Measurements from ENCODE around the gene AAGAB.

DNA sequence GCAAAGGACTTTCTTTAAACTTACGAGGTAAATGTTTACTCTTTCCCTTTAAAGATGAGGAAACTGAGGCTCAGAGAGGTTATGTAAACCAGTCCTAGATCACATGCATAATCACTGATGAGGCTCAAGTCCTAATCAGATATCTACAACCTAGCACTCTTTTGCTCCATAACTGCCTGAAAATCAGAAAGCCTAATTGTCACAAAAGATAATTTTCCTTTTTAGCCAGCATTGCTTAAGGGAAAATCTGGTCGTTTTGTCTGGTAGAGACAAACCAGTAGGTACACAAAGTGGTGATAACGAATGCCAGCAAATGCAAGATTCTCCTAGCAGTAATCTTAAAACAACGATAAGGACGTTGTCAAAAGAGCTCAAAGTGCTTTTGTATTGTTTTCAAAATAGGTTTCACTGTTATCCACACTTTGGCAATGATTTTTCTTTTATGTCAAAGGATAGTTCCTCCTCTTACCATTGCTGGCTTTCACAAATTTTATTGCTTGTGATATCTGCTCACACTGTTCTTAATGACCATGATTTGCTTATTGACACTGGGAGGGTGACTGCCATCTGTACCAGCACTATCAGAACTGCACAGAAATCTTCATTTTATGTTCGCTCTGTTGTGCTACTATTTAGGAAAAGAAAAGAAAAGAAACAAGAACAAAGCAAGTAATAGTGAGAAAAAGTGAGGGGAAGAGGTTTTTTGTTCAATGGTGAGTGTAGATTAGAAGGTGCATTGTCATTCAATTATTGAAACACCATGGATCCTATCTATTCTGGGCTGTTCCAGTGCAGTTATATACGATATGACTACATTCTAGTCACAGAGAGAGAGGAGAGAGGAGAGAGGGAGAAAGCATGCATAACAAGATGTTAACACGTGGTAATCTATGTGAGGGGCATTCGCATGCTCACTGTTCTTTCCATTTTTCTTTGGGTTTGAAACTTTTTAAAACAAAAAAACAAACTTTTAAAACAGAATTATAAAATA, 13.8 kb upstream of the AAGAB start:
- TF ChIP-seq POLR2A (IDR thresholded peaks at IDR 0.05) = no peak
- TF ChIP-seq, protein P1, sequence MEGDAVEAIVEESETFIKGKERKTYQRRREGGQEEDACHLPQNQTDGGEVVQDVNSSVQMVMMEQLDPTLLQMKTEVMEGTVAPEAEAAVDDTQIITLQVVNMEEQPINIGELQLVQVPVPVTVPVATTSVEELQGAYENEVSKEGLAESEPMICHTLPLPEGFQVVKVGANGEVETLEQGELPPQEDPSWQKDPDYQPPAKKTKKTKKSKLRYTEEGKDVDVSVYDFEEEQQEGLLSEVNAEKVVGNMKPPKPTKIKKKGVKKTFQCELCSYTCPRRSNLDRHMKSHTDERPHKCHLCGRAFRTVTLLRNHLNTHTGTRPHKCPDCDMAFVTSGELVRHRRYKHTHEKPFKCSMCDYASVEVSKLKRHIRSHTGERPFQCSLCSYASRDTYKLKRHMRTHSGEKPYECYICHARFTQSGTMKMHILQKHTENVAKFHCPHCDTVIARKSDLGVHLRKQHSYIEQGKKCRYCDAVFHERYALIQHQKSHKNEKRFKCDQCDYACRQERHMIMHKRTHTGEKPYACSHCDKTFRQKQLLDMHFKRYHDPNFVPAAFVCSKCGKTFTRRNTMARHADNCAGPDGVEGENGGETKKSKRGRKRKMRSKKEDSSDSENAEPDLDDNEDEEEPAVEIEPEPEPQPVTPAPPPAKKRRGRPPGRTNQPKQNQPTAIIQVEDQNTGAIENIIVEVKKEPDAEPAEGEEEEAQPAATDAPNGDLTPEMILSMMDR (IDR thresholded peaks at IDR 0.05) = no peak
